ENCODE results near the gene PRKCA.
"Not testable (repeated sequence)": the region's sequence is repeated elsewhere in the genome, so short reads cannot be mapped to it uniquely, and the experiment has no call there.

The PRKCA gene

GRCh38 chr17:66449418-66449977 is 147.1 kb downstream of the PRKCA start:
- H3K9ac ChIP-seq (ENCODE audit: insufficient read length), result no peak overlapping the region
- H3K36me3 ChIP-seq (ENCODE audit: insufficient read depth, low read length), result no peaks in the 10 kb centered on the region
- no peak for TF ChIP-seq POLR2AphosphoS5 (IDR thresholded peaks at IDR 0.05; ENCODE audit: borderline replicate concordance, low read depth, low read length)
- TF ChIP-seq EZH2 (IDR thresholded peaks at IDR 0.05), result no peak
- no peak for TF ChIP-seq FOXP2 (optimal IDR thresholded peaks at IDR 0.05; ENCODE audit: control extremely low read depth, extremely low read length, insufficient read depth)
- no peak for DNase-seq (ENCODE audit: low read depth, low spot score)
- no peak overlapping the region for H3K4me3 ChIP-seq
- H3K9me3 ChIP-seq (ENCODE audit: low read depth, low read length), result no peaks in the 10 kb centered on the region
- H3K27ac ChIP-seq, result no peak overlapping the region

DNA sequence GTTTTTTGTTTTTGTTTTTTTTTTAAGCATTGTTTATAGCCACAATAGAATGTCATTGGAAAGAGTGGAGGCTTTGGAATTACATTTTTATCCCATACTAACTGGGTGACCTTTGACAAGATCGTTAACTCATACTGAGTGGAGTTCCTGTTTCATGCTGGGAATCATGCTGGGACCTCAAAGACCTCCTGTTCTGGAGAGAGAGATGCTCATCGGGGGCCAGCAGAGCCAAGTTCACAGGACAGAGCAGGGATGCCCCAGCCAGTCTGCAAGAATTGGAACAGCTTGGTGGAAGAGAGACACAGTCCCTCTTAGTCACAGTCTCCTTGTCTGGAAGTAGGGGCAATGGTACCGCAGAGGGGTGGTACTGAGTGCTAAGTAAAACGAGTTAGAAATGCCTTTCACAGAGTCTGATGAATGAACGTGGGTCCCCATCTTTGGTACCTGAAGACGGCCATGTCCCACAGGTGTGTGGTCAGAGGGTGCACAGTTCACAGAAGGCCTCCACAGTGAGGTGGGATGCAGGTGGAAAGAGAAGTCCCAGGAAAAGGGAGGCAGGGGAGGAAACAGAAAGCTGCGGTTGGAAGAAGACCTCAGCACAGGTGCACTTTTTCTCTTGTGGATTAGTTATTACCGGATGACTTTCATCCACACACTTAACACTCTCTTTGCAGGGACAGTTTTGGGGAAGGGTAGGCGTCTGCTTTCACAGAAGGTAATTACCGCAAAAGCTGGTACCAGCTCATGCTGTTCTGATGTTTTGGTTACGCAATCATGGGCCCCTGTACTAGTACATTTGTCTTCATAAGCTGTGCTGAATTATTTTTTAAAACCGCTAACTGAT is 147.8 kb downstream of the PRKCA start:
- TF ChIP-seq POLR2AphosphoS5 (IDR thresholded peaks at IDR 0.05; ENCODE audit: borderline replicate concordance, low read depth, low read length) (no peak), FOXP2 (optimal IDR thresholded peaks at IDR 0.05; ENCODE audit: control extremely low read depth, extremely low read length, insufficient read depth) (no peak), EZH2 (IDR thresholded peaks at IDR 0.05) (no peak)
- no peak overlapping the region for H3K4me3 ChIP-seq
- H3K27ac ChIP-seq, result no peak overlapping the region
- H3K36me3 ChIP-seq (ENCODE audit: insufficient read depth, low read length), result no peaks in the 10 kb centered on the region
- no peak for DNase-seq (ENCODE audit: low read depth, low spot score)
- H3K9me3 ChIP-seq (ENCODE audit: low read depth, low read length), result no peaks in the 10 kb centered on the region
- H3K9ac ChIP-seq (ENCODE audit: insufficient read length), result no peak overlapping the region

GRCh38 chr17:66450852-66451158 is 148.4 kb downstream of the PRKCA start:
- no peak overlapping the region for H3K4me3 ChIP-seq
- no peak for DNase-seq (ENCODE audit: low read depth, low spot score)
- H3K9ac ChIP-seq (ENCODE audit: insufficient read length), result no peak overlapping the region
- no peak overlapping the region for H3K27ac ChIP-seq
- H3K36me3 ChIP-seq (ENCODE audit: insufficient read depth, low read length), result no peaks in the 10 kb centered on the region
- H3K9me3 ChIP-seq (ENCODE audit: low read depth, low read length), result no peaks in the 10 kb centered on the region
- TF ChIP-seq POLR2AphosphoS5 (IDR thresholded peaks at IDR 0.05; ENCODE audit: borderline replicate concordance, low read depth, low read length), result no peak

- TF ChIP-seq FOXP2 (optimal IDR thresholded peaks at IDR 0.05; ENCODE audit: control extremely low read depth, extremely low read length, insufficient read depth), result no peak
- Histone ChIP-seq H3K9ac (ENCODE audit: insufficient read length) (no peak overlapping the region), H3K27ac (no peak overlapping the region), H3K9me3 (ENCODE audit: low read depth, low read length) (no peaks in the 10 kb centered on the region), H3K36me3 (ENCODE audit: insufficient read depth, low read length) (no peaks in the 10 kb centered on the region), H3K4me3 (no peak overlapping the region)
- DNase-seq (ENCODE audit: low read depth, low spot score), result no peak
Observed at GRCh38 chr17:66451188-66452149, 149.1 kb downstream of the PRKCA start.

DNA sequence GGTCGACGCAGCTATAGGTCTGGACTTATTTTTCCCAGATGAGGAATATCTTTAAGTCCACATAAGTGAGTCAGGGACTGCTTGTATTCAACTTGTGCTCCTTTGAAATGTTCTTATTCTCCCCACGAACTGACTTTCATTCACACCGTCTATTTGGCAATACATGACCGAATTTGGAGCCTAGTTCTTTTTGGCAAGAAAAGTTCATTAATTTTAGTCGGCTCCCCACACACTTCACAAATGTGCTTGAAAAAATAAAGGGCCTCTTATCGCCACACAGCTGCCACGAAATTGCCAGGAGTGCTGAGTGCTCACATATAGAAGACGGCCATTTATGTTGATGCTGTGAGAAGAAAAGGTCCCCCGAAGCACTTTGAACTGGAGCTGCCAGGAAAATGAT is 152.6 kb downstream of the PRKCA start:
- H3K4me3 ChIP-seq, result no peak overlapping the region
- no peak overlapping the region for H3K9ac ChIP-seq (ENCODE audit: insufficient read length)
- no peaks in the 10 kb centered on the region for H3K9me3 ChIP-seq (ENCODE audit: low read depth, low read length)
- no peak for TF ChIP-seq FOXP2 (optimal IDR thresholded peaks at IDR 0.05; ENCODE audit: control extremely low read depth, extremely low read length, insufficient read depth)
- TF ChIP-seq POLR2AphosphoS5 (IDR thresholded peaks at IDR 0.05; ENCODE audit: borderline replicate concordance, low read depth, low read length), result no peak
- no peak for TF ChIP-seq EZH2 (IDR thresholded peaks at IDR 0.05)
- no peak overlapping the region for H3K27ac ChIP-seq
- no peak for DNase-seq (ENCODE audit: low read depth, low spot score)
- H3K36me3 ChIP-seq (ENCODE audit: insufficient read depth, low read length), result no peaks in the 10 kb centered on the region

- not testable (repeated sequence) for DNase-seq (ENCODE audit: low read depth, low spot score); H3K4me3 ChIP-seq
Observed at GRCh38 chr17:66457499-66457898, 155.1 kb downstream of the PRKCA start.

GRCh38 chr17:66458782-66459181 is 156.4 kb downstream of the PRKCA start:
- no peak for DNase-seq (ENCODE audit: low read depth, low spot score)
- Histone ChIP-seq H3K36me3 (ENCODE audit: insufficient read depth, low read length) (no peaks in the 10 kb centered on the region), H3K27ac (no peak overlapping the region), H3K4me3 (no peak overlapping the region), H3K9me3 (ENCODE audit: low read depth, low read length) (no peaks in the 10 kb centered on the region), H3K9ac (ENCODE audit: insufficient read length) (no peak overlapping the region)
- TF ChIP-seq FOXP2 (optimal IDR thresholded peaks at IDR 0.05; ENCODE audit: control extremely low read depth, extremely low read length, insufficient read depth) (no peak), EZH2 (IDR thresholded peaks at IDR 0.05) (no peak), POLR2AphosphoS5 (IDR thresholded peaks at IDR 0.05; ENCODE audit: borderline replicate concordance, low read depth, low read length) (no peak)

More at GRCh38 chr17:66457499-66457898, 155.1 kb downstream of the PRKCA start:
- H3K9me3 ChIP-seq (ENCODE audit: low read depth, low read length); H3K27ac ChIP-seq; H3K9ac ChIP-seq (ENCODE audit: insufficient read length); H3K36me3 ChIP-seq (ENCODE audit: insufficient read depth, low read length): not testable (repeated sequence)

- no peak overlapping the region for H3K27ac ChIP-seq
- no peak overlapping the region for H3K9ac ChIP-seq (ENCODE audit: insufficient read length)
- H3K36me3 ChIP-seq (ENCODE audit: insufficient read depth, low read length), result no peaks in the 10 kb centered on the region
- TF ChIP-seq POLR2AphosphoS5 (IDR thresholded peaks at IDR 0.05; ENCODE audit: borderline replicate concordance, low read depth, low read length) (no peak), FOXP2 (optimal IDR thresholded peaks at IDR 0.05; ENCODE audit: control extremely low read depth, extremely low read length, insufficient read depth) (no peak), EZH2 (IDR thresholded peaks at IDR 0.05) (no peak)
- no peak overlapping the region for H3K4me3 ChIP-seq
- H3K9me3 ChIP-seq (ENCODE audit: low read depth, low read length), result no peaks in the 10 kb centered on the region
- DNase-seq (ENCODE audit: low read depth, low spot score), result no peak
Observed at GRCh38 chr17:66459811-66460270, 157.4 kb downstream of the PRKCA start.

All from SK-N-MC (cell line).